ENCODE data around the gene BSN. TPM values are rescaled to one million over a fixed set of nuclear protein-coding genes. Genes with fewer than 3 reads are reported as not detected.

The BSN gene
- total and polyA plus RNA-seq, 2 experiments from 2014 or later: 0.50 to 5.1 TPM

DNA sequence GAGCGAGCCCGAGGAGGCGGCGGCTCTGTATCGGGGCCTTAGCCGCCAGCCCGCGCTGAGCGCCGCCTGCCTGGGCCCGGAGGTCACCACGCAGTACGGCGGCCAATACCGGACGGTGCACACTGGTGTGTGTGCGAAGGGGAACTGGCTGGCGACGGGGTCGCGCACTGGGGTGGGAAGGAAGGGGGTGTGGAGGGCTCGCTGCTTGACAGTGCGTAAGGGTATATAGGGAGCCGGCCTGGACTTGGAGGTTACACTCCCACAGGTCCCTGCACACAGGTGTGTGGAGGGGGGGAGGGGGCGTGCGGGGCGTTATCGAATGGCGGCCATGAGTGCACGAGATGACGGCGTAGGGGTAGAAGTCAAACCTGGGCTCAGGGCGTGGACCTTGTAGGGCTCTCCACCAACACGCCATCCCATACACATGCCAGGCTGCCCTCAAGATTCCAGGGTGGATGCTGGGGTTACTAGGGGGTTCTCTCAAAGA, 120.3 kb downstream of the BSN start:
- Mint-ChIP-seq H3K27ac (peak overlapping the region; percentile 27; the same call in 1 of the 2 replicates), H3K9me3 (no peaks in the 10 kb centered on the region)
- no peak overlapping the region for H2AFZ ChIP-seq

More for the DNA sequence above, 120.3 kb downstream of the BSN start:
- Histone ChIP-seq H3K4me2 (peak overlapping the region; percentile 94), H4K20me1 (replicated peaks; ENCODE audit: insufficient read depth) (peaks cover 16% of the 10 kb centered on the region; the same call in 1 of the 2 replicates), H3K4me1 (ENCODE audit: insufficient read depth) (peaks cover 15% of the 10 kb centered on the region), H3K27ac (ENCODE audit: low read depth) (no peak overlapping the region), H3K36me3 (ENCODE audit: insufficient read depth) (peaks cover 9% of the 10 kb centered on the region; the same call in 1 of the 2 replicates), H3K79me2 (replicated peaks; ENCODE audit: insufficient read depth) (peaks cover 11% of the 10 kb centered on the region), H3F3A (replicated peaks; ENCODE audit: low read depth) (no peaks in the 10 kb centered on the region), H3K27me3 (ENCODE audit: insufficient read depth) (no peaks in the 10 kb centered on the region), H3K9me2 (ENCODE audit: insufficient read depth) (no peaks in the 10 kb centered on the region), H3K4me3 (peak overlapping the region; percentile 89)
- ATAC-seq (peak; percentile 24), DNase-seq (ENCODE audit: low spot score) (peak; percentile 32)
- Mint-ChIP-seq H3K4me3 (peak overlapping the region; percentile 92), H3K36me3 (ENCODE audit: low read depth) (peaks cover 35% of the 10 kb centered on the region), H3K4me1 (peaks cover 23% of the 10 kb centered on the region), H3K27me3 (ENCODE audit: insufficient read depth, low read depth, poor library complexity) (peaks cover 11% of the 10 kb centered on the region)
- no peak for TF ChIP-seq REST (IDR thresholded peaks at IDR 0.05; ENCODE audit: unreplicated experiment)
- TF ChIP-seq EZH2phosphoT487 (IDR thresholded peaks at IDR 0.05; ENCODE audit: unreplicated experiment): no peak
- TF ChIP-seq, protein P1, sequence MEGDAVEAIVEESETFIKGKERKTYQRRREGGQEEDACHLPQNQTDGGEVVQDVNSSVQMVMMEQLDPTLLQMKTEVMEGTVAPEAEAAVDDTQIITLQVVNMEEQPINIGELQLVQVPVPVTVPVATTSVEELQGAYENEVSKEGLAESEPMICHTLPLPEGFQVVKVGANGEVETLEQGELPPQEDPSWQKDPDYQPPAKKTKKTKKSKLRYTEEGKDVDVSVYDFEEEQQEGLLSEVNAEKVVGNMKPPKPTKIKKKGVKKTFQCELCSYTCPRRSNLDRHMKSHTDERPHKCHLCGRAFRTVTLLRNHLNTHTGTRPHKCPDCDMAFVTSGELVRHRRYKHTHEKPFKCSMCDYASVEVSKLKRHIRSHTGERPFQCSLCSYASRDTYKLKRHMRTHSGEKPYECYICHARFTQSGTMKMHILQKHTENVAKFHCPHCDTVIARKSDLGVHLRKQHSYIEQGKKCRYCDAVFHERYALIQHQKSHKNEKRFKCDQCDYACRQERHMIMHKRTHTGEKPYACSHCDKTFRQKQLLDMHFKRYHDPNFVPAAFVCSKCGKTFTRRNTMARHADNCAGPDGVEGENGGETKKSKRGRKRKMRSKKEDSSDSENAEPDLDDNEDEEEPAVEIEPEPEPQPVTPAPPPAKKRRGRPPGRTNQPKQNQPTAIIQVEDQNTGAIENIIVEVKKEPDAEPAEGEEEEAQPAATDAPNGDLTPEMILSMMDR (conservative IDR thresholded peaks at IDR 0.05; ENCODE audit: low read depth in 2 of 2): no peak
- no peak for TF ChIP-seq NANOG (IDR thresholded peaks at IDR 0.05; ENCODE audit: borderline replicate concordance)
- TF ChIP-seq POLR2AphosphoS5 (IDR thresholded peaks at IDR 0.05; ENCODE audit: low read depth): no peak
- no peak for TF ChIP-seq EZH2 (IDR thresholded peaks at IDR 0.05; ENCODE audit: low read depth, unreplicated experiment)
